ENCODE data around the gene HIF1AN.
A peak's percentile ranks its signal among the peaks of the same experiment; 100 is the strongest.

Gene HIF1AN

DNA sequence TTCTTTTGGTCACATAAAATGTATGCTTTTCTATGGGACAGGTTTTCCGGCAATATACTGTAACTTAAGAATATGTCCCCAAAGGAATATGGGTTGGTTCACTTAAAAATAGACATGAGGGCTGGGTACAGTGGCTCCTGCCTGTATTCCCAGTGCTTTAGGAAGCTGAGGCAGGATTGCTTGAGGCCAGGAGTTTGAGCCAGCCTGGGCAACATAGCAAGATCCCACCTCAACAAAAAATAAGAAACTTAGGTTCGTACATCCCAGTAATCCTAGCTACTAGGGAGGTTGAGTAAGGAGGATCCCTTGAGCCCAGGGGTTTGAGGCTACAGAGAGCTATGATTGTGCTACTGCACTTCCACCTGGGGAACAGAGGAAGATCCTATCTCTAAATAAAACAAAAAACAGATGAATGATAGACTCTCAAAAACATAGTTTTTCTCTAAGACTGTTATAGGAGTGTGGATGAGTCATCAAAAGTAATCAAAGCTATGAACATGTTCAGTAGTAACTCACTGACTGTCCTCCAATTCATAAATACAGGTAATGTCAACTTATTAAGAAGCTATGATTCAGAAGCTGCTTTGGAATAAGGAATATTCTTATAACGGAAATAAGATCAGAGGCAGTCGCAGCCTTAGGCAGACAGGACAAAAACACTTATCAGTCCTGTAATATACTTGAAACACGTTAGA lies 13.5 kb upstream of the HIF1AN start:
- no peak for DNase-seq

DNA sequence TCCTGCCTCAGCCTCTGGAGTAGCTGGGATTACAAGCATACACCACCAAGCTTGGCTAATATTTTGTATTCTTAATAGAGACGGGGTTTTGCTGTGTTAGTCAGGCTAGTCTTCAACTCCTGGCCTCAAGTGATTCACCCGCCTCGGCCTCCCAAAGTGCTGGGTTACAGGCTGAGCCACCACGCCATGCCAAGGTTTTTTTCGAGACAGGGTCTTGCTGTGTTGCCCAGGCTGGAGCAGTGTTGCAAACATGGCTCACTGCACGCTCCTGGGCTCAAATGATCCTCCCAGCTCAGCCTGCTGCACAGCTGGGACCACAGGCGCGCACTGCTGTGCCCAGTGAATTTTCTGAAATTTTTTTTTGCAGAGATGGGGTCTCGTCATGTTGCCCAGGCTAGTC lies 12.8 kb upstream of the HIF1AN start:
- no peak for DNase-seq

DNA sequence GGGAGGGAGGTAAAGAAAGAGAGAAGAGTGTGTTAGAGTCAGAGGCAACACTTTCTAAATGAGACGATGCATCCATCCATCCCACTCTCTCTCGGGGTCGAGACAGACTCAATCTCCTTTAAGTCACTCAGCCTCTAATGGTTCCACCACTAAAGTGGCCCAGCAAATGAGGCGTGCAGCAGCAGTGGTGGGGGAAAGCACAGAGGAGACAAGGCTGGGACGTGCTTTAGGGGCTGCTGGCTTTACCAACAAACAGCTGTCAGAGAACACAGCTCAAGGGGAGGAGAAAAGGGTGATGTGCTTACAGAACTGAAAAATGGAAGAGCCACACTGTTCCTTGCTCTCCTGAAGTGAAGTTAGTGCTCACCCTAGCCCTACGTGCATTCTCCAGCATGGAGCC lies 11.5 kb upstream of the HIF1AN start:
- DNase-seq: no peak

DNA sequence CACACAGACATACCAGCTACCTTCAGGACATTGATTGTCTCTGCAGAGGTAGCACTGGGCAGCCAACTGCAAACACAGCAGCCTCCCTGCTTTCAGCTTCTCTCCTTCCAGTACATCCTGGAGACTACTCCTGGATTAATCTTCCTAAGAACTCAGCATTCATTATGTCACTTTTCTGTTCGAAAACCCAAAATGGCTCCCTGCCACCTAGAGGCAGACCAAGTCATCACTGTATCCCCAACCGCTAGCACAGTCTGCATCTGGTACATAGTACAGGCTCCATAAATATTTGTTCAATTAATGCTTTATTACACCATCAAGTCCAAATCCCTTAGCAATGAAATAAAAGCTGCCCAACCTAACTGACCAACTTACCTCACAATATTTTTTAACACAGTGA lies 11.1 kb upstream of the HIF1AN start:
- no peak for DNase-seq

DNA sequence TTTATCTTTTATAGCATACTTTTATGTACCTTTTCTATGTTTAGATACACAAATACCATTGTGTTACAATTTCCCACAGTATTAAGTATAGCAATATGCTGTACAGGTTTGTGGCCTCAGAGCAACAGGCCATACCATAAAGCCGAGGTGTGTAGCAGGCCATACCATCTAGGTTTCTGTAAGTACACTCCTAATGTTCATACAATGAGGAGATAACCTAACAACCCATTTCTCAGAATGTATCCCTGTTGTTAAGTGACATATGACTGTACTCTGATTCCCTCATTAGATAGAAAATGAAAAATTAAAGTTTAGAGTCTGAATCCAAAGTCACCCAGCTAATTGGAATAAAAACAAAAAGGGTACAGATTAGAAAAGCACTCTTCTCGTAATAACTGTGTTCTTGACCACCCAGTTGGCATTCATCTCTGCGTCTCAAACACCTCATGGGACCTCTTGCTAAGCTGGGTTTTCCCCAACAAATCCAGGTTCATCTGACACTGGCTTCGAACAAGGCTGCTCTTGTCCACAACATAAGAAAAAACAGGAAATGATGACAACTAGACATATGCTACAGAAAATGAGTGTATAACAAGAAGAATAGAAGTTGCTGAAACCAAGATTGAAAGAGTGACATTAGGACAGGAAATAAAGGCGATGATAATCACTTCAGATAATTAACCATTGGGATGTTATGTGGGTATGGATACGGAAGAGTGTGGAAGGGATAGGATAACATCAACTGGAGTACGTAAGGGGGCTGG lies 7.4 kb upstream of the HIF1AN start:
- DNase-seq: peak; percentile 22

DNA sequence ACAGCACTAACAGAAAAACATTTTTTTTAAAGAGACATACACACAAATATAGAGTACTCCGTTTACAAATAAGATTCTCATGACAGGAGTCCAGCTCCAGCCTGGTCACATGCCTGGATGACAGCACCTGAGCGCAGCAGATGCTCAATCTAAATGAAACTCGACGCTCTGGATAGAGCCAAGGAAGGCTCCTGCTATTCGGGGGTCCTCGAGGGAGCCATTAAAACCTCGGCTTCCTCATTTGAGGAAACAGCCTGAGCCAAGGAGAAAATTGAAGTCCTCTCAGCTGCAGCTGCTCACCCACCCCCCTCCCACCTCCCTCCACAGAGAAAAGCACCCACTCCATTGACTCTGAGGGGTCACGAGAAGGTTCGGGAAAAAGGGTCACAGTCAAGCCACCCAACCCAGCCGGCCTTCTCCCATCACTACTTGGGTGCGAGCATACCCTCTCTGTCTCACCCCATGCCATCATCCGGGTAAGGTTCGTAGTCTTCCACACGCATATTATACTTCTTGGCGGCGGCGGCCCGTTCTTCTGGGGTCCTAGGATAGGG lies 6.7 kb upstream of the HIF1AN start:
- DNase-seq: no peak

DNA sequence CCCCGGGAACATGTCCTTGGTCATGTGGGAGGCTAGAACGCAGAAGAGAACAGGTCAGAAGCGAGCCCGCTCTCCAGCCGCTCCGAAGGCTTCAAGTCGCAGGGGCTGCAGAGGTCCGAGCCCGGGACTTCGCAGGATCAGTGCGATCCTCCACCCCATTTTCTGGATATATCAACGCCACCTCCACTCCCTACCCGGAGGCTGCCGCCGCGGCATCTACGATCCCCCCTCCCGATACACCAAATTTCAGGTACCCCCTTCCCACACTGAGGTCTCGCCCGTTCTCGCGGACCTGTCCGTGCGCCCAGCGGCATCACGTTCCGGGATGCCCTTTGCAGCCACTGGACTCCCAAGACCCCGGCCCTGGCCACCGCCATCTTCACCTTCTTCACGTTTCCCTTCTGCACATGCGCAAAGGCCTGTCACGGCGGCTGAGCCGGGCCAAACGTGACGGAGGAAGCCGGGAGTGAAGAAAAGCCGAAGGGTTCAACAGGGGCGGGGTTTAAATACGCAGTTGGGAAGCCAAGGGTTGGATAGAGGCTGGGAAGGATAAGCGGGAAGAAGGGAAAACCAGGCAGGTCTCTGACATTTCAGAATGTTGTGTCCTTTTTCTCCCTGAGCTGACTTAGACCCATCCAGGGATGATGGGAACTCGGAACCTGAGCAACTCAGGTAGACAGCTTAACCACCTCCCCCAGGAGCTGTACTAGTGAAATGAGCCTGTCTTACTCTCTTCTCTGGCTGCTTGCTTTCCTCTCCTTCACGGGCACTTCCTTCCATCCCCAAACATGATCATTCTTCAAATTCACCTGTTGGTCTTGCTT lies 6.1 kb upstream of the HIF1AN start, which contains the start of gene NDUFB8:
TSS of gene NDUFB8 (minus strand) at position 397 of the 824 bp plus-strand sequence. CDS start at position 377, 20 bp downstream.
- peak; percentile 92 for DNase-seq

DNA sequence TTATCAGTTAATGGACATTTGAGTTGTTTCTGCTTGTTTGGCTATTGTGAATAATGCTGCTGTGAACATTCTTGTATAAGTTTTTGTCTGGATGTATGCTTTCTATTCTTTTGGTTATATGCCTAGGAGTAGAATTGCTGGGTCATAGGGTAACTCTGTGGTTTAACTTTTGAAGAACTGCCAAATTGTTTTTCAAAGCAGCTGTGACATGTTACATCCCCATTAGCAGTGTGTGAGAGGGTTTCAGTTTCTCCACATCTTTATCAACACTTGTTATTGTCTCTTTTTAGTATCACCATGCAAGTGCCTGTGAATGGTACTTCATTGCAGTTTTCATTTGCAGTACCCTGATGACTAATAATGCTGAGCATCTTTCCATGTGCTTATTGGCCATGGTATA lies 4.0 kb upstream of the HIF1AN start:
- DNase-seq: no peak

DNA sequence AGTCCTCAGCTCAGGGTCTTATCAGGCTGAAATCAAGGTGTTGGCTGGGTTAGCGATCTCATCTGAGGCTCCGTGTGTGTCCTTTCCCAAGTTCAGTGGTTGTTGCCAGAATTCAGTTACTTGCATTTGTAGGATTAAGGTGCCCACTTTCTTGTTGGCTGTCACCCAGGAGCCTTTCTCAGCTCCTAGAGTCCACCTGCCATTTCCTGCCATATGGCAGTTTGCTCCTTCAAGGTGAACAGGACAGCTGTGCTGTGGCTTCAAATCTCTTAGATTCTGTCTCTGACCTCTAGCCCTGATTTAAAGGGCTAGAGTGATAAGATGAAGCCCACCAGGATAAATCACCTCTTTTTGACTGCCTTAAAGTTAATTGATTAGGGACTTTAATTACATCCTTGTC lies 1.0 kb upstream of the HIF1AN start:
- no peak for DNase-seq

DNA sequence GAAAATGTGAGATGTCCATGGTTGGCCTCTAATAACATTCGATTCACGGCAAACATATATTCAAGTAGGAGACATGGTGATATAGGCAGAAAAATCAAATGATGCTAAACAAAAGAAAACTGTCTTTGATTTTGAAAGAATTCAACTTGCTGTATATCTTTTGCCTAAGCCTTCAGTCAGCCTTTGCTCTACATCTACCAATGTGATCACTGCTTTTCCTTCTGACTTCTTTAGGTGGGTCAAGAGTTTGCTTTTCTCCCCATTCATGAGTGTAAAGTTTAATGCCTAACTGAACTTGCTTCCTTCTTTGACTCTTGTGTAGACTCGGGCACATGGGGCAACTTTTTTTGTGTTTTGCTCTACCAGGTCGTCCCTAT lies 417 bp upstream of the HIF1AN start:
- no peak for DNase-seq

DNA sequence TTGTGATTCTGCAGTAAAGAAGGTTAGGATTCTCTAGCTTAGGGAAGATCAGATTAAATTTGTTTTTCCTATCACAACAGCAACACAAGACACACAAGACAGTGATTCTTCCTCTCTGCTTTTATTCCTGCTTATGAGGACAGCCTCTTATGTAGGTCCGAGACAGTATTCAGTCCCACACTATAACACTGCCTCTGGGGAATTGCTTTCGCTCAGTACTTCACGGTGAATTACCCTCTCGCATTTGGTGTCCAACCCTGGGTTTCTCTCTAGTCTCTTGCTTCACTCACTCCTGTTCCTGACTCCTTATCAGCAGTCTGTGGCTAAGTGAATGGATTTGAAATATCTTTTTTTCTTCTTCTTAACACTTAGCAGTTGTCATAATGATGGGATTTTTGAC lies 1.7 kb downstream of the HIF1AN start:
- DNase-seq: no peak

DNA sequence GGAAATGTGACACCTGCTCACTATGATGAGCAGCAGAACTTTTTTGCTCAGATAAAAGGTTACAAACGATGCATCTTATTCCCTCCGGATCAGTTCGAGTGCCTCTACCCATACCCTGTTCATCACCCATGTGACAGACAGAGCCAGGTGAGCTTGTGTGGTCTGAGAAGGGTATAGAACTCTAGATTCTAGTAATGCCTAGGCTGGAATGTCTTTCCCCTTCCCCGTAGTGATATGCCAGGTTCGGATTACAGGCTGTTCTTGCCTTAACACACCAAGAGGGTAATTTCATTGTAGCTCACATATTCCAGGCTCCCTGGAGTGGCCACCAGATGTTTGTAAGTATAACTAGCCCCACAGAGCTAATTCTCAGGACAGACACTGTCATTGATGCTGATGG lies 9.2 kb downstream of the HIF1AN start:
- no peak for DNase-seq

DNA sequence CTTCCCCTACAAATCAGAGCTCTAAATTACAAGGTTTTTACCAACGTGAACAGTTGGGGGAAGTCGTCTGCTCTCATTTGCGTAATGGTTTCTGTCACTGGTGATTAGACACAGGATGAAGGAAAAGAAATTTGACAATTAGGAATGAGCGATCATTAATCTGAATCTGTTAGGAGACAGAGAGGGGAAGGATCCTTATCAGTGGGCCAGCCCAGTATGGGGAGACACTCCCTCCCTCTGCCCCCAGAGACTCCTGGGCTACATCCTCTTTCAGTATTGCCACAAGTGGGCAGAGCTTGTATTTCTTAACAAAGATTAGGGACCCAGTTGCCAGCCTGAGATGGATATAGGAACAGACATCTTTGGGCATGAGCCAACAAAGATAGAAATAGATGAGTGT lies 15.5 kb downstream of the HIF1AN start:
- no peak for DNase-seq

DNA sequence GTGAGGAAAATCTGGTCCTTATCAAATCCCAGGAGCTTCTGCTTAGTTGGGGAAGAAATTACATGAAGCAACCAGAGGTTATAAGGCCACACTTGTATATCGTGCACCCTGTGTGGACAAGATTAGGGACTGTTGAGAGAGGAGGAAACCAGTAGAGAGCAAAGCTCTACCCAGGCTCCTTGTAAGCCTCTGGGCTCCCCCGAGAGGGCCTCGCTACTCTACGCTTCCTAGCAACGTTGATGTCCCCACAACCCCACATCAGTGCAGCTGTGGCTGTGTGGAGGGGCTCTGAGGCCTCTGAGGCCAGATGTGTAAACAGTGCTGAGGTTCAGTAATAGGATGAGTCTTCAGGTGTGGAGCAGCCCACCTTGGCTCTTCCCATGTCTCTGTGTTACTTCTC lies 16.0 kb downstream of the HIF1AN start:
- no peak for DNase-seq

DNA sequence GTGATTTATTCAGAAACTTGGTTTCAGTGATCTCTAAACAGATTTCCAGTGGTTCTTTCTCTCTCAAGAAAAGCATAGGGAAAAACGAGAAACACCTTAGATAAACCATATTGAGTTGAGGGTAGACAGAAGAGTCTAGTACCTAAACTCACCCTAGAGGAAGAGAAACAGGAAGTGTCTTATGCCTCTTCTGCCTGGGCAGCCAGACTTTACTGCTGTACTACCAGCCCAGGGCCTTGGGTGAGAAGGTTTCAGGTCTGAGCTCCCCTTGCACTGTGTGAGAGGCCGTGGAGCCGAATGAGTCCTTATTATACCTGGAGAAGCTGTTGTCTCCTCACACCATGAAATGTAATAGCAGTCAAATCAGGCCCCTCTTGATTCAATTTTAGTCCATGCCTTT lies 18.2 kb downstream of the HIF1AN start:
- no peak for DNase-seq

DNA sequence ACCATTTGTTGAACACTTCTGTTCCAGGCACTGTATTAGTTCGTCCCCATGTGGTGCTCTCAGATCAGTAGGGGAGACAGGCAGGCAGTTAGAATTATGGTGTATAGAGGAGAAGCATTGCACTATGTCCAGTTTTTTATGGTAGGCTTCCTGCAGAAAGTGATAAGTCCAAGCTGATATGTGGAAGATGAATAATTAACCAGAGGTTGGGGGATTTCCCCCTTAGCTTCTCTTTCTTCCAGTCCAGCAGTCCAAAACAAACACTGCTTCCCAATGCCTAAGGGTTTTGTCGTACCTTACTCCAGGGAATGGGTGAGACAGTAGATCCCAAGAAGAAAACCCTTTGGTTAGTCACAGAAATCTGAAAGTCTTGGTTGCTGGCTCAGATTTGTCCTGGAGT lies 19.2 kb downstream of the HIF1AN start:
- no peak for DNase-seq

DNA sequence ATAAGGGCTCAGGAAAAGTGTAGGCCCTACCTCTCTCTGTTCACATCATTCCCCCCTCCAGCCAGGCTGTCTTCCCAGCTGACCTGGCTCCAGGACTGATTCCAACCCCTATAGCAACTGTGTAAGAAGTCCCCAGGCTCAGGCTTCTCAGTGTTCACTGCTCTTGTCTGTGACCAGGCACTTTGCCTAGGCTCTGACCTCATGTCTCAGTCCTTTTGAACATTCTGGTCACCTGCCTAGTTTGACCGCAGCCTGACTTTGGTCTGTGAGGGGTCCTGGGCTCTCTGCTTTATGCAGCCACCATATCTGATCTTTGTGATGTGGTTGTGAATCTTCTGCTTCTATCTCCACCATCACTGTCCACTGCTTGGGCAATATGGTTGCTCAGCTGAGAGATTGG lies 24.5 kb downstream of the HIF1AN start:
- no peak for DNase-seq

DNA sequence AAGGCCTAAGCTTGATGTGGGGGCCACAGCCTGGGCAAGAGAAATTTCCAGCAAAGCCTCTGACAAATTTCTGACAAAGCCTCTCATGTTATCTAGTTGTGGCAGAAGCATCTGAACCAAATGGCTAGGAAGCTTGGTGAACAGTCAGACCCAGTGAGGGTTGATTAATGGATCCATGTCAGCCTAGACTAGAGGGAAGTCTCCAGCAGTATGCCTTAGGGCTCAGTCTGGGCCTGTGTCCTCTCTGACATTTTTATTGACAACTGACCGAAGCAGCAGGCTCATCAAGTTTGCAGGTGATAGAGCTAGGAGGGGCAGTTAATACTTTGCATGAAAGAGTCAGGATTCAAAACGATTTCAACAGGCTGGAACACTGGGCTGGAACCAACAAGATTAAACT lies 25.3 kb downstream of the HIF1AN start:
- DNase-seq: no peak

DNA sequence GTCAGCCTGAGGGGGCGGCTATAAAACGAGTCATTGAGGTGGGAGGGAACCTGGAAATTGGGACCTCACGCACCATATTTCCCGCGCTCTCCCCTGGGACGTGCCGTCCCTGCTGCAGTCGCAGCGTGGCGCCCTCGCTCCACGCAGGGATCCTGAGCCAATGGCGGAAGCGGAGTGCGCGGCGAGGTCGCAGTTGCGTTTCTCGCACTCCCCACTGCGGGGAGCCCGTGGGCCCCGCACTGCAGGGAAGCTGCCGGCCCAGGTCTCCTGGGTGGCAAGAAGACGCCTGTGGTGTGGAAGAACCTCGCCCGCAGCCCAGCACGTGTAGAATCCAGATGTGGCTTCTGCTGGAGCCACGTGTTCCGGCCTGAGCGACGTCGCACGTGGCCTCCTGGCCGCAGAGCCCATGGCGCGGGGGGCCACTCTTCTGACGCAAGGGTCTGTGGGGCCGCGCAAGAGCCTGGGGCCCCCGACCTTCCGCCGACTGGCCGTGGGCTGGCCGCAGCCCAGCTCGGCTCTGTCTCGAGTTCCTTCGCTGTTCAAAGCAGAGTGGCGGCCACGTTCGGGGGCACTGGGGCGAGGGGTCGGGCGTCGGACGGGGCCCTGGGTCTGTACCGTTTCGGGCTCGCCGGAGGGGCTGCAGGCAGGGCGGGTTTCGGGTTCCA lies 26.4 kb downstream of the HIF1AN start:
- DNase-seq: peak; percentile 88

DNA sequence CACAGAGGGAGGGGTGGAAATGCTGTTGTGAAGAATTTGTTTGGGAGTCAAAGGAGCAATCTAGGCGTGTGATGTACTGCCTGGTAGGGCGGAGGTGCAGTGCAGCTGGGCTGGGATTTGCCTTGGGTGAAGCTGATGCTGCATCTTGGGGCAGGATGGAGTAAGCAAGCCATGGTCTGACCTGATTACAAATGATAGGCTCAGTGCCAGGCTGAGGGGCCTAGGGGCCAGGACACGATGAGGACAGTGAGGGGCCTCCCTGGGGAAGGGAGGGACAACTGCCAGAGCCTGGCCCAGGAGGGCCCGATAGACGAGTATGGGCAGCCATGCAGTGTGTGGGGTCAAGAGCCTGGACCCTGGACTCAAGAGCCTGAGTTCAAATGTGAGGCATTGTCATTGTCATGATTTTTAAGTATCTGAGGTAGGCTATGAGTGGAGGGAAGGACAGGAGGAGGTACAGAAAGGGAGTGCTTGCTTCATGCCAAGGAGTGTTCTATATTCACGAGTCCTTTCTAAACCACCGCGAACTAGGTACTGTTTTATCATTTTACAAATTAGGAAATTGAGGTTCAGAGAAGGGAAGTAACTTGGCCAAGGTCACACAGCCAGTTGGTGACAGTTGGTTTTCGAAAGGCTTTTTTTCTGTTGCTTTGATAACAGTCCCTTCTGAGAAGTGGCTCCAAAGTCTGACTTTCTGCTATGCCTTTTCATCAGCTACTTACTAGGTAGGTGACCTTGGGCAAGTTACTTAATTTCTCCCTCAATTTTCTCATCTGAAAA lies 29.7 kb downstream of the HIF1AN start:
- DNase-seq: no peak

DNA sequence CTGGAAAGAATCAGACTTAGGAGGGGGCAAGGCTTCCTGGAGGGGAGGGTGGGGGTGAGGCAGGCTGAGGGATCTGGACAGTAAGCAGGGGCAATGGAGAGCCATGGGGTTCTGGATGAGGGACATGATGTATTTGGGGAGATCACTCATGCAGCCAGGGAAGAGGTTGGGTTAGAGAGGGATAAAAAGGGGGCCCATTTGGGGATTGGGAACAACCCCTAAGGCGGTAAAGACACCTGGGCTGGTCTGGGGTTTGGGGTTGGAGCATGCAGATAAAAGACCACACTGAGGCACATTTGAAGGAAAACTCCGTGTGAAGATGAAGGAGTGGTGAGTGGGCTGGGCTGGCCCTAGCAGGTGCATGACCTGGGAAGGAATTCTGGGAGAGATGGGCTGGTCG lies 30.8 kb downstream of the HIF1AN start:
- no peak for DNase-seq

DNA sequence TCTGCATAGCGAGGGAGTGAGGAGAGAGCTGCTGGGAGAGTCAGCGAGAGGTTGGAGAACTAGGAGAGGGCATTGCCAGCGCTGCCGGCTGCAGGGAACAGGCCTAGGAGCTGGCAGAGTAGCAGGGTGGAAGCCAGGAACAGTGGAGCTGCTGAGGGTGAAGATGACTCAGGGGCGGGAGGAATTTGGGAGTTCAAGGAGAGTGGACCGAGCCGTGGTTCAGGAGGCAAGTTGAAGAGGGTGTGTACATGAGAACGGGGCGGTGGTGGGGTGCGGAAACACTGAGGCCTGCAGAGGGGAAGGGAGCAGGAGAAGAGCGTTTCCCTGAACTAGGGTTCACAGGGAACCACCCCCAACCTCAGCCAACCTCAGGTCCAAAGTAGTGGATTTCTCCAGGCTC lies 31.5 kb downstream of the HIF1AN start:
- DNase-seq: no peak
